Fibroblast of pulmonary artery (primary cell): Measurements from ENCODE around the gene AIF1.

Source experiments
- DNase-seq: peaks from one replicate; pipeline ENCODE4 v3.0.0-alpha.2; 2010; ENCODE audit warnings: low read depth
- H3K4me3 ChIP-seq: replicated peaks from 2 replicates; pipeline ENCODE4 v1.5.1; 2011; ENCODE audit warnings: low read depth, mild to moderate bottlenecking, control low read depth, low read length, moderate library complexity
- CTCF ChIP-seq: IDR thresholded peaks from 2 replicates; pipeline ENCODE4 v1.5.1; 2011; ENCODE audit warnings: mild to moderate bottlenecking, control low read depth, low read length, inconsistent platforms; ENCODE audit errors: missing control alignments

Gene AIF1

GRCh38 chr6:31617010-31617409, 2.0 kb downstream of the AIF1 start:
- no peak for TF ChIP-seq CTCF
- DNase-seq, result no peak
- no peak overlapping the region for H3K4me3 ChIP-seq

GRCh38 chr6:31619805-31620585, 5.0 kb downstream of the AIF1 start:
- no peak for TF ChIP-seq CTCF
- peak; percentile 99 for DNase-seq
- peak overlapping the region; percentile 92 for H3K4me3 ChIP-seq

- peak; percentile 61 for DNase-seq
- no peak for TF ChIP-seq CTCF
- H3K4me3 ChIP-seq, result peak within 1 kb of the TSS; percentile 92
Measured at GRCh38 chr6:31620586-31621319, 5.7 kb downstream of the AIF1 start, which contains the start of gene PRRC2A. Gene PRRC2A, plus strand, starts transcription at chr6:31620715. Its CDS starts 2,075 bp downstream, at chr6:31622790.

GRCh38 chr6:31621320-31621939, 6.4 kb downstream of the AIF1 start:
- DNase-seq, result no peak
- no peak for TF ChIP-seq CTCF
- peak overlapping the region; percentile 92 for H3K4me3 ChIP-seq

GRCh38 chr6:31621991-31622390, 7.0 kb downstream of the AIF1 start:
- no peak for DNase-seq
- H3K4me3 ChIP-seq, result peak overlapping the region; percentile 92
- TF ChIP-seq CTCF, result no peak

GRCh38 chr6:31622684-31623091, 7.7 kb downstream of the AIF1 start:
- no peak for TF ChIP-seq CTCF
- H3K4me3 ChIP-seq, result peak overlapping the region; percentile 0
- DNase-seq, result no peak
